Neural cell (in vitro differentiated cells): ENCODE measurements around the gene PLA2G1B.

ENCODE experiments used
- CTCF ChIP-seq: fragments of 450-650 bp; IDR thresholded peaks from 2 replicates; pipeline ENCODE4 v1.5.1; 2014; ENCODE audit warnings: antibody characterized with exemption, mild to moderate bottlenecking, moderate library complexity; ENCODE audit not compliant: poor library complexity, severe bottlenecking
- EP300 ChIP-seq: fragments of 450-650 bp; conservative IDR thresholded peaks from 2 replicates; pipeline ENCODE4 v1.6.1; 2014; ENCODE audit warnings: antibody characterized with exemption, mild to moderate bottlenecking, moderate library complexity; ENCODE audit not compliant: poor library complexity, severe bottlenecking
- POLR2AphosphoS5 ChIP-seq: IDR thresholded peaks from 2 replicates; pipeline ENCODE4 v1.6.1; 2012
- TAF1 ChIP-seq: IDR thresholded peaks from 2 replicates; pipeline ENCODE4 v1.6.1; 2012; ENCODE audit warnings: low read depth

GRCh38 chr12:120346681-120347080 is 19.1 kb upstream of the PLA2G1B start:
- TF ChIP-seq TAF1 = no peak
- no peak for TF ChIP-seq POLR2AphosphoS5
- TF ChIP-seq CTCF = no peak
- TF ChIP-seq EP300 = no peak
